Parathyroid adenoma (tissue), 2 donors: Measurements from ENCODE around the gene NAV2.
A peak's percentile ranks its signal among the peaks of the same experiment; 100 is the strongest.

ENCODE experiments used
- H2AFZ ChIP-seq: fragments of 300-600 bp; sonication (generic); one replicate; pipeline ENCODE4 v1.7.0; 2017; ENCODE audit warnings: antibody characterized with exemption, mild to moderate bottlenecking
- H3K27ac ChIP-seq: fragments of 300-600 bp; sonication (generic); one replicate; pipeline ENCODE4 v1.7.0; 2017
- H3K27me3 ChIP-seq: fragments of 300-600 bp; sonication (generic); one replicate; pipeline ENCODE4 v1.7.0; 2017; ENCODE audit warnings: low read length; ENCODE audit not compliant: control insufficient read depth, insufficient read depth
- H3K36me3 ChIP-seq: fragments of 300-600 bp; sonication (generic); one replicate; pipeline ENCODE4 v1.7.0; 2017; ENCODE audit warnings: low read length; ENCODE audit not compliant: control insufficient read depth, insufficient read depth
- H3K4me1 ChIP-seq: fragments of 300-600 bp; sonication (generic); one replicate; pipeline ENCODE4 v1.7.0; 2017; ENCODE audit warnings: control low read depth
- H3K4me2 ChIP-seq: fragments of 300-600 bp; sonication (generic); one replicate; pipeline ENCODE4 v1.7.0; 2017; ENCODE audit warnings: low read length
- H3K4me3 ChIP-seq: fragments of 300-600 bp; sonication (generic); one replicate; pipeline ENCODE4 v1.7.0; 2017; ENCODE audit warnings: low read depth, low read length
- H3K79me2 ChIP-seq: fragments of 300-600 bp; sonication (generic); one replicate; pipeline ENCODE4 v1.7.0; 2017; ENCODE audit warnings: control low read depth
- H3K9ac ChIP-seq: fragments of 300-600 bp; sonication (generic); one replicate; pipeline ENCODE4 v1.7.0; 2017; ENCODE audit warnings: mild to moderate bottlenecking
- H3K9me3 ChIP-seq: fragments of 300-600 bp; sonication (generic); one replicate; pipeline ENCODE4 v1.7.0; 2017; ENCODE audit warnings: low read length; ENCODE audit not compliant: control insufficient read depth
- CTCF ChIP-seq: fragments of 300-600 bp; sonication (generic); IDR thresholded peaks from one replicate; pipeline ENCODE4 v1.7.0; 2017; ENCODE audit warnings: antibody characterized with exemption, mild to moderate bottlenecking
- donor health status: primary hyperparathyroidism.

The NAV2 gene

GRCh38 chr11:19775622-19776021 lies 63.0 kb downstream of the NAV2 start:
- H2AFZ ChIP-seq, result no peak overlapping the region
- no peaks in the 10 kb centered on the region for H3K79me2 ChIP-seq
- no peak overlapping the region for H3K4me2 ChIP-seq
- no peaks in the 10 kb centered on the region for H3K27me3 ChIP-seq
- H3K9me3 ChIP-seq, result no peaks in the 10 kb centered on the region
- H3K36me3 ChIP-seq, result no peaks in the 10 kb centered on the region
- H3K27ac ChIP-seq, result no peak overlapping the region
- no peak overlapping the region for H3K4me3 ChIP-seq
- TF ChIP-seq CTCF, result no peak
- H3K4me1 ChIP-seq, result no peaks in the 10 kb centered on the region
- no peak overlapping the region for H3K9ac ChIP-seq

GRCh38 chr11:19777039-19777376 lies 64.4 kb downstream of the NAV2 start:
- Histone ChIP-seq H3K27ac (no peak overlapping the region), H3K9me3 (no peaks in the 10 kb centered on the region), H3K9ac (no peak overlapping the region), H2AFZ (no peak overlapping the region), H3K36me3 (no peaks in the 10 kb centered on the region), H3K4me3 (no peak overlapping the region), H3K4me1 (no peaks in the 10 kb centered on the region), H3K27me3 (no peaks in the 10 kb centered on the region), H3K4me2 (no peak overlapping the region), H3K79me2 (no peaks in the 10 kb centered on the region)
- TF ChIP-seq CTCF, result no peak

GRCh38 chr11:19777377-19778102 lies 64.9 kb downstream of the NAV2 start:
- no peak overlapping the region for H3K27ac ChIP-seq
- H3K9ac ChIP-seq, result no peak overlapping the region

GRCh38 chr11:19779740-19780139 lies 67.1 kb downstream of the NAV2 start:
- Histone ChIP-seq H3K79me2 (no peaks in the 10 kb centered on the region), H3K36me3 (no peaks in the 10 kb centered on the region), H3K9ac (no peak overlapping the region), H2AFZ (no peak overlapping the region), H3K9me3 (no peaks in the 10 kb centered on the region), H3K4me1 (no peaks in the 10 kb centered on the region), H3K4me3 (no peak overlapping the region), H3K4me2 (no peak overlapping the region), H3K27me3 (no peaks in the 10 kb centered on the region), H3K27ac (no peak overlapping the region)
- no peak for TF ChIP-seq CTCF

More at GRCh38 chr11:19777377-19778102, 64.9 kb downstream of the NAV2 start:
- H3K4me2 ChIP-seq, result peak overlapping the region; percentile 22
- no peaks in the 10 kb centered on the region for H3K9me3 ChIP-seq
- no peaks in the 10 kb centered on the region for H3K79me2 ChIP-seq
- no peak overlapping the region for H3K4me3 ChIP-seq
- no peaks in the 10 kb centered on the region for H3K27me3 ChIP-seq
- TF ChIP-seq CTCF, result no peak
- no peak overlapping the region for H2AFZ ChIP-seq
- H3K4me1 ChIP-seq, result no peaks in the 10 kb centered on the region
- H3K36me3 ChIP-seq, result no peaks in the 10 kb centered on the region

GRCh38 chr11:19781351-19781750 lies 68.7 kb downstream of the NAV2 start:
- H3K4me1 ChIP-seq, result no peaks in the 10 kb centered on the region
- H3K9ac ChIP-seq, result no peak overlapping the region
- H3K79me2 ChIP-seq, result no peaks in the 10 kb centered on the region
- no peak overlapping the region for H3K27ac ChIP-seq
- no peak for TF ChIP-seq CTCF
- no peaks in the 10 kb centered on the region for H3K36me3 ChIP-seq
- no peak overlapping the region for H3K4me3 ChIP-seq
- no peak overlapping the region for H2AFZ ChIP-seq
- H3K9me3 ChIP-seq, result no peaks in the 10 kb centered on the region
- no peaks in the 10 kb centered on the region for H3K27me3 ChIP-seq
- no peak overlapping the region for H3K4me2 ChIP-seq
